Fibroblast of villous mesenchyme (primary cell): ENCODE measurements around the gene PAK5. TPM values are rescaled to one million over a fixed set of nuclear protein-coding genes. Genes with fewer than 3 reads are reported as not detected.

Experiments
- DNase-seq: peaks from one replicate; pipeline ENCODE4 v3.0.0-alpha.2; 2010; ENCODE audit warnings: low read depth
- H3K4me3 ChIP-seq: 2 replicates; pipeline ENCODE4 v1.5.1; 2011; ENCODE audit warnings: low read depth, mild to moderate bottlenecking, low read length
- CTCF ChIP-seq: IDR thresholded peaks from 2 replicates; pipeline ENCODE4 v1.5.1; 2012; ENCODE audit warnings: low read depth, mild to moderate bottlenecking, low read length; ENCODE audit not compliant: insufficient read depth
- total RNA-seq: library from RNA; depleted of rRNA; stranded (reverse); fragments of >200 nt; gene quantifications from 2 replicates; pipeline ENCODE4 v1.2.3, GENCODE V29; 2012

The PAK5 gene
- total RNA-seq, 1 donor: not detected

GRCh38 chr20:9516234-9516871, 322.5 kb downstream of the PAK5 start:
- DNase-seq: no peak
- H3K4me3 ChIP-seq: no peak overlapping the region
- TF ChIP-seq CTCF: no peak

DNA sequence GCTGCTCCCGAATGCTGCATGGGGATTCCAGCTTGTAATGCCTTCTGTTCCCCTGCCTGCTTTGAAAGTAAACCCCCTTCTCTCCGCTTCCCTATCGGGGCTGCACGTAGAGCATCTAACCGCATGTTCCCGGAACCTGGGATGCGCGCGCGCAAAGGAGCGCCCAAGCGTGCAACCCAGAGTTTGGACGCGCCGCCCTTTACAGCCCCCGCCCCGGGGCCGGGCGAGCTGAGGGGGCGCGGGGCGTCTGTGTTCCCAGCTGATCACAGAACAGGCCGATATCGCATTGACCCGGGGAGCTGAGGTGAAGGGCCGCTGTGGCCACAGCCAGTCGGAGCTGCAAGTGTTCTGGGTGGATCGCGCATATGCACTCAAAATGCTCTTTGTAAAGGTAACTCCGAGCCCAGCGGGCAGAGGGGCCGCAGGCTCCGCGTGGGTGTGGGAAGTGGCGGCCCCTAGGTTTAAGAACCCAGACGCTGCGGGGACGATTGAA, 323.1 kb downstream of the PAK5 start:
- H3K4me3 ChIP-seq: no peak overlapping the region
- no peak for DNase-seq
- no peak for TF ChIP-seq CTCF

DNA sequence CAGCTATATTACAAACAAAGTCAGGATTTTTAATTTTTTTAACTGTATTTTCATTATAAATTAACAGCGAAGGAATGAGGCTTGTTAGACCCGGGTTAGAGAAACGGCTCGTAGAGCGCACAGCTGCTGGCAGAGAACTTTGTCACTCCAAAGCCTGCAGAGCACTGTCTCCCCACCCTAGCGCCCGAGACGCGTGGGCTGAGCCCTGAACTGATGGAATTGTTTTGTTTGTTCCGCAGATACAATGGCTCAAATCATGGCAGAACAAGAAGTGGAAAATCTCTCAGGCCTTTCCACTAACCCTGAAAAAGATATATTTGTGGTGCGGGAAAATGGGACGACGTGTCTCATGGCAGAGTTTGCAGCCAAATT, 323.7 kb downstream of the PAK5 start:
- TF ChIP-seq CTCF: no peak
- DNase-seq: no peak
- no peak overlapping the region for H3K4me3 ChIP-seq

- TF ChIP-seq CTCF: no peak
- no peak for DNase-seq
- no peak within 1 kb of the TSS for H3K4me3 ChIP-seq
Measured at GRCh38 chr20:9514461-9515213, 324.2 kb downstream of the PAK5 start, which contains the start of gene LAMP5. LAMP5 (plus strand) TSS chr20:9514590; CDS start chr20:9514853, 263 bp downstream.

GRCh38 chr20:9514072-9514460, 324.8 kb downstream of the PAK5 start:
- TF ChIP-seq CTCF: no peak
- DNase-seq: no peak
- no peak overlapping the region for H3K4me3 ChIP-seq

GRCh38 chr20:9510911-9511310, 328.0 kb downstream of the PAK5 start:
- H3K4me3 ChIP-seq: no peak overlapping the region
- no peak for TF ChIP-seq CTCF
- no peak for DNase-seq
